Measurements from ENCODE around the gene VTCN1.

The VTCN1 gene

GRCh38 chr1:117138561-117138960, 72.2 kb downstream of the VTCN1 start:
- no peak for TF ChIP-seq CTCF (IDR thresholded peaks at IDR 0.05; ENCODE audit: control extremely low read depth, extremely low read depth, low read depth, missing control alignments)
- ChIA-PET POLR2A (no interaction called here), CTCF (interaction anchor here (2.2 kb wide), 1 partner anchor 10 kb away, joined by 13 read pairs; no protein-coding TSS in a partner anchor)
- no peak for DNase-seq (ENCODE audit: extremely low spot score)

GRCh38 chr1:117138106-117138505, 72.6 kb downstream of the VTCN1 start:
- DNase-seq (ENCODE audit: extremely low spot score): no peak
- CTCF ChIA-PET: interaction anchor here (2.2 kb wide), 1 partner anchor 9 kb away, joined by 13 read pairs; no protein-coding TSS in a partner anchor
- TF ChIP-seq CTCF (IDR thresholded peaks at IDR 0.05; ENCODE audit: control extremely low read depth, extremely low read depth, low read depth, missing control alignments): no peak
- POLR2A ChIA-PET: no interaction called here

- ChIA-PET CTCF (interaction anchor here (1.5 to 2.2 kb wide), 2 partner anchors 9 to 12 kb away, joined by 3 to 13 read pairs; no protein-coding TSS in a partner anchor), POLR2A (no interaction called here)
- TF ChIP-seq CTCF (IDR thresholded peaks at IDR 0.05; ENCODE audit: control extremely low read depth, extremely low read depth, low read depth, missing control alignments): no peak
- DNase-seq (ENCODE audit: extremely low spot score): no peak
Measured at GRCh38 chr1:117137281-117137855, 73.4 kb downstream of the VTCN1 start.

GRCh38 chr1:117136749-117137148, 74.0 kb downstream of the VTCN1 start:
- TF ChIP-seq CTCF (IDR thresholded peaks at IDR 0.05; ENCODE audit: control extremely low read depth, extremely low read depth, low read depth, missing control alignments): no peak
- DNase-seq (ENCODE audit: extremely low spot score): no peak
- POLR2A ChIA-PET: no interaction called here
- CTCF ChIA-PET: interaction anchor here (1.4 to 2.2 kb wide), 3 partner anchors 8 to 15 kb away, joined by 3 to 13 read pairs (median 3); no protein-coding TSS in a partner anchor

- POLR2A ChIA-PET: no interaction called here
- no peak for DNase-seq (ENCODE audit: extremely low spot score)
- no peak for TF ChIP-seq CTCF (IDR thresholded peaks at IDR 0.05; ENCODE audit: control extremely low read depth, extremely low read depth, low read depth, missing control alignments)
- CTCF ChIA-PET: interaction anchor here (0.9 to 1.4 kb wide), 4 partner anchors 11 to 75 kb away, joined by 3 to 4 read pairs (median 3); partner anchors contain the start of gene TTF2
Measured at GRCh38 chr1:117135329-117135728, 75.4 kb downstream of the VTCN1 start.

- POLR2A ChIA-PET: no interaction called here
- DNase-seq (ENCODE audit: extremely low spot score): no peak
- TF ChIP-seq CTCF (IDR thresholded peaks at IDR 0.05; ENCODE audit: control extremely low read depth, extremely low read depth, low read depth, missing control alignments): no peak
- CTCF ChIA-PET: no interaction called here
Measured at GRCh38 chr1:117130526-117130925, 80.2 kb downstream of the VTCN1 start.
